ENCODE measurements around the gene IFNE. TPM values are rescaled to one million over a fixed set of nuclear protein-coding genes. Genes with fewer than 3 reads are reported as not detected.

The IFNE gene
- total RNA-seq, 4 donors from 2014 or later: not detected

DNA sequence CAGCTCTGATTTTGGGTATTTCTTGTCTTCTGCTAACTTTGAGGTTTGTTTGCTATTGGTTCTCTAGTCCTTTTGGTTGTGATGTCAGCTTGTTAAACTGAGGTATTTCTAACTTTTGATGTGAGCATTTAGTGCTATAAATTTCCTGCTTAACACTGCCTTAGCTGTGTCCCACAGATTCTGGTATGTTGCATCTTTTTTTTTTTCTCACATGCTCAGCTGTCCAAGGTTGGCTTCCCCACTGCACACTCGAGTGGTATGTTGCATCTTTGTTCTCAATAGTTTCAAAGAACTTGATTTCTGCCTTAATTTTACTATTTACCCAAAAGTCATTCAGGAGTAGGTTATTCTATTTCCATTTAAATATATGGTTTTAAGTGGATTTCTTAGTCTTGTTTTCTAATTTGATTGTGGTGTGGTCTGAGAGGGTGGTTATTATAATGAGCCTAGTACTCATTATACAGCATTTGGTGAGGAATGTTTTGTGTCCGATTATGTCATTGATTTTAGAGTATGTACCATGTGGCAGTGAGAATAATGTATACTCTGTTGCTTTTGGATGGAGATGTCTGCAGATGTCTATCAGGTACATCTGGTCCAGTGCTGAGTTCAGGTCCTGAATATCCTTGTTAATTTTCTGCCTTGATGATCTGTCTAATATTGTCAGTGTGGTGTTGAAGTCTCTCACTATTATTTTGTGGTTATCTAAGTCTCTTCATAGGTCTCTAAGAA is 42.2 kb upstream of the IFNE start:
- intact Hi-C loops (cut with DNase I; ENCODE audit: low total_unique reads): no loop called here
- Histone ChIP-seq H3K27ac (no peak overlapping the region), H3K36me3 (no peaks in the 10 kb centered on the region), H3K4me3 (no peak overlapping the region), H3K9me3 (no peaks in the 10 kb centered on the region), H3K27me3 (no peaks in the 10 kb centered on the region), H3K4me1 (no peaks in the 10 kb centered on the region)
- no peak for DNase-seq
- in situ Hi-C loops (cut with MboI; ENCODE audit: low pct_ligation_motif_present in 1 of 4, low pct_unique_long_range_greater_than_20kb in 1 of 4, low sequenced_read_pairs in 3 of 4): no loop called here
- TF ChIP-seq POLR2AphosphoS5 (IDR thresholded peaks at IDR 0.05): no peak
- no peak for TF ChIP-seq POLR2A (IDR thresholded peaks at IDR 0.05)
- TF ChIP-seq, protein P1, sequence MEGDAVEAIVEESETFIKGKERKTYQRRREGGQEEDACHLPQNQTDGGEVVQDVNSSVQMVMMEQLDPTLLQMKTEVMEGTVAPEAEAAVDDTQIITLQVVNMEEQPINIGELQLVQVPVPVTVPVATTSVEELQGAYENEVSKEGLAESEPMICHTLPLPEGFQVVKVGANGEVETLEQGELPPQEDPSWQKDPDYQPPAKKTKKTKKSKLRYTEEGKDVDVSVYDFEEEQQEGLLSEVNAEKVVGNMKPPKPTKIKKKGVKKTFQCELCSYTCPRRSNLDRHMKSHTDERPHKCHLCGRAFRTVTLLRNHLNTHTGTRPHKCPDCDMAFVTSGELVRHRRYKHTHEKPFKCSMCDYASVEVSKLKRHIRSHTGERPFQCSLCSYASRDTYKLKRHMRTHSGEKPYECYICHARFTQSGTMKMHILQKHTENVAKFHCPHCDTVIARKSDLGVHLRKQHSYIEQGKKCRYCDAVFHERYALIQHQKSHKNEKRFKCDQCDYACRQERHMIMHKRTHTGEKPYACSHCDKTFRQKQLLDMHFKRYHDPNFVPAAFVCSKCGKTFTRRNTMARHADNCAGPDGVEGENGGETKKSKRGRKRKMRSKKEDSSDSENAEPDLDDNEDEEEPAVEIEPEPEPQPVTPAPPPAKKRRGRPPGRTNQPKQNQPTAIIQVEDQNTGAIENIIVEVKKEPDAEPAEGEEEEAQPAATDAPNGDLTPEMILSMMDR (IDR thresholded peaks at IDR 0.05): no peak
- no peak for TF ChIP-seq EP300 (IDR thresholded peaks at IDR 0.05; ENCODE audit: low read depth)
- WGBS, 2 donors (ENCODE audit: low coverage in 1 of 2): 17 to 64% methylated on average over 1 to 2 of the region's 2 CpGs

DNA sequence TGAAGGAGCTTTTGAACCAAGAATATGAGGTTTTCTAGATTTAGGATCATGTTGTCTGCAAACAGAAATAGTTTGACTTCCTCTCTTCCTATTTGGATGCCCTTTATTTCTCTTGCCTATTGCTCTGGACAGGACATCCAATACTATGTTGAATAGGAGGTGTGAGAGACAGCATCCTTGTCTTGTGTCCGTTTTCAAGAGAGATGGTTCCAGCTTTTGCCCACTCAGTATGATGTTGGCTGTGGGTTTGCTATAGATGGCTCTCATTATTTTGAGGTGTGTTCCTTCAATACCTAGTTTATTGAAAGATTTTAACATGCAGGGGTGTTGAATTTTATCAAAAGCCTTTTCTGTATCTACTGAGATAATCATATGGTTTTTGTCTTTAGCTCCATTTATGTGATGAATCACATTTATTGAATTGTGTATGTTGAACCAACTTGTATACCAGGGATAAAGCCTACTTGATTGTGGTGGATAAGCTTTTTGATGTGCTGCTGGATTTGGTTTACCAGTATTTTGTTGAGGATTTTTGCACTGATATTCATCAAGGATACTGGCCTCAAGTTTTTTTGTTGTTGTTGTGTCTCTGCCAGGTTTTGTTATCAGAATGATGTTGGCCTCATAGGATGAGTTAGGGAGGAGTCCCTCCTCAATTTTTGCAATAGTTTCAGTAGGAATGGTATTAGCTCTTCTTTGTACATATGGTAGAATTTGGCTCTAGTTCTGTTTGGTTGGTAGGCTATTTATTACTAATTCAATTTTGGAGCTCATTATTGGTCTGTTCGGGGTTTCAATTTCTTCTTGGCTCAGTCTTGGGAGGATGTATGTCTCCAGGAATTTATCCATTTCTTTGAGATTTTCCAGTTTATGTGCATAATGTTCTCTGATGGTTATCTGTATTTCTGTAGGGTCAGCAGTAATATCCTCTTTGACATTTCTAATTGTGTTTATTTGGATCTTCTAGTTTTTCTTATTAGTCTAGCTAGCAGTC is 41.2 kb upstream of the IFNE start:
- 79 to 100% methylated on average over 1 to 2 of the region's 2 CpGs for WGBS, 2 donors (ENCODE audit: low coverage in 1 of 2)
- Histone ChIP-seq H3K36me3 (no peaks in the 10 kb centered on the region), H3K27me3 (no peaks in the 10 kb centered on the region), H3K4me1 (no peaks in the 10 kb centered on the region), H3K9me3 (no peaks in the 10 kb centered on the region), H3K27ac (no peak overlapping the region), H3K4me3 (no peak overlapping the region)
- intact Hi-C loops (cut with DNase I; ENCODE audit: low total_unique reads) (no loop called here), in situ Hi-C loops (cut with MboI; ENCODE audit: low pct_ligation_motif_present in 1 of 4, low pct_unique_long_range_greater_than_20kb in 1 of 4, low sequenced_read_pairs in 3 of 4) (no loop called here)
- TF ChIP-seq EP300 (IDR thresholded peaks at IDR 0.05; ENCODE audit: low read depth): no peak
- TF ChIP-seq, protein P1 (IDR thresholded peaks at IDR 0.05): no peak
- TF ChIP-seq POLR2A (IDR thresholded peaks at IDR 0.05): no peak
- no peak for TF ChIP-seq POLR2AphosphoS5 (IDR thresholded peaks at IDR 0.05)
- DNase-seq: no peak

DNA sequence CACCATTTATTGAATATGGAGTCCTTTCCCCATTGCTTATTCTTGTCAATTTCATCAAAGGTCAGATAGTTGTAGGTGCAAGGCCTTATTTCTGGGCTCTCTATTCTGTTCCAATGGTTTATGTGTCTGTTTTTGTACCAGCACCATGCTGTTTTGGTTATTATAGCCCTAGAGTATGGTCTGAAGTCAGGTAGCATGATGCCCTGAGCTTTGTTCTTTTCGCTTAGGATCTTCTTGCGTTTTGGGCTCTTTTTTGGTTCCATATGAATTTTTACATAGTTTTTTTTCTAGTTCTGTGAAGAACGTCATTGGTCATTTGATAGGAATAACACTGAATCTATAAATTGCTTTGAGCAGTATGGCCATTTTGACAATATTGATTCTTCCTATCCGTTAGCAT is 40.2 kb upstream of the IFNE start:
- Histone ChIP-seq H3K9me3 (no peaks in the 10 kb centered on the region), H3K27me3 (no peaks in the 10 kb centered on the region), H3K36me3 (no peaks in the 10 kb centered on the region), H3K27ac (no peak overlapping the region), H3K4me1 (no peaks in the 10 kb centered on the region), H3K4me3 (no peak overlapping the region)
- no peak for DNase-seq
- in situ Hi-C loops (cut with MboI; ENCODE audit: low pct_ligation_motif_present in 1 of 4, low pct_unique_long_range_greater_than_20kb in 1 of 4, low sequenced_read_pairs in 3 of 4): no loop called here
- TF ChIP-seq EP300 (IDR thresholded peaks at IDR 0.05; ENCODE audit: low read depth) (no peak), POLR2A (IDR thresholded peaks at IDR 0.05) (no peak), POLR2AphosphoS5 (IDR thresholded peaks at IDR 0.05) (no peak)
- TF ChIP-seq, protein P1 (IDR thresholded peaks at IDR 0.05): no peak
- intact Hi-C loops (cut with DNase I; ENCODE audit: low total_unique reads): no loop called here
- 84 to 86% methylated on average over 4 of the region's 4 CpGs for WGBS, 2 donors (ENCODE audit: low coverage in 1 of 2)

DNA sequence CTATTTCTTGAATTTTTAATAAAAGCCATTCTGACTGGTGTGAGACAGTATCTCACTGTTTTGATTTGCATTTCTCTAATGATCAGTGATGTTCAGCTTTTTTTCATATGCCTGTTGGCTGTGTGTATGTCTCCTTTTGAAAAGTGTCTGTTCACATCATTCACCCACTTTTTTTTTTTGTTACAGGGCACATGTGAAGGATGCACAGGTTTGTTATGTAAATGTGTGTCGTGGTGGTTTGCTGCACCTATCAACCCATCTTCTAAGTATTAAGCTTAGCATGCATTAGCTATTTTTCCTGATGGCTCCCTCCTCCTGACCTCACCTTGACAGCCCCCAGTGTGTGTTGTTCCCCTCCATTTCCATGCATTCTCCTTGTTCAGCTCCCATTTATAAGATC is 39.3 kb upstream of the IFNE start:
- Histone ChIP-seq H3K27me3 (no peaks in the 10 kb centered on the region), H3K27ac (no peak overlapping the region), H3K4me3 (no peak overlapping the region), H3K9me3 (no peaks in the 10 kb centered on the region), H3K4me1 (no peaks in the 10 kb centered on the region), H3K36me3 (no peaks in the 10 kb centered on the region)
- DNase-seq: no peak
- in situ Hi-C loops (cut with MboI; ENCODE audit: low pct_ligation_motif_present in 1 of 4, low pct_unique_long_range_greater_than_20kb in 1 of 4, low sequenced_read_pairs in 3 of 4) (no loop called here), intact Hi-C loops (cut with DNase I; ENCODE audit: low total_unique reads) (no loop called here)
- TF ChIP-seq, protein P1 (IDR thresholded peaks at IDR 0.05): no peak
- TF ChIP-seq POLR2AphosphoS5 (IDR thresholded peaks at IDR 0.05) (no peak), EP300 (IDR thresholded peaks at IDR 0.05; ENCODE audit: low read depth) (no peak), POLR2A (IDR thresholded peaks at IDR 0.05) (no peak)
- WGBS, 2 donors (ENCODE audit: low coverage in 1 of 2): 63 to 80% methylated on average over 1 of the region's 1 CpG
